ENCODE data around the gene RNPEP. TPM values are rescaled to one million over a fixed set of nuclear protein-coding genes. Genes with fewer than 3 reads are reported as not detected.

Gene RNPEP
- total RNA-seq, 4 donors from 2014 or later, result 33.0 to 49.0 (median 44.0) TPM

- 100% methylated on average over 4 of the region's 4 CpGs for WGBS
- H3K4me3 ChIP-seq, result no peak overlapping the region
- H3K4me1 ChIP-seq, result peaks cover 0 to 5% (median 0%) of the 10 kb centered on the region in 4 donors
- H3K27me3 ChIP-seq, result no peaks in the 10 kb centered on the region
- H3K9me3 ChIP-seq, result no peaks in the 10 kb centered on the region
- intact Hi-C loops (cut with DNase I), result no loop called here
- H3K27ac ChIP-seq (replicated peaks in 1 of 4), result no peak overlapping the region
- no peak for DNase-seq (ENCODE audit: extremely low spot score)
- TF ChIP-seq POLR2A (IDR thresholded peaks at IDR 0.05; ENCODE audit: low read depth) (no peak), CTCF (IDR thresholded peaks at IDR 0.05) (no peak), POLR2AphosphoS5 (IDR thresholded peaks at IDR 0.05) (no peak), EP300 (IDR thresholded peaks at IDR 0.05) (no peak)
- no peaks in the 10 kb centered on the region for H3K36me3 ChIP-seq
Observed at GRCh38 chr1:202037706-202038296, 55.4 kb downstream of the RNPEP start.

- 100% methylated on average over 2 of the region's 2 CpGs for WGBS
- H3K4me1 ChIP-seq, result peaks cover 0 to 5% (median 0%) of the 10 kb centered on the region in 4 donors
- H3K27me3 ChIP-seq, result no peaks in the 10 kb centered on the region
- DNase-seq (ENCODE audit: extremely low spot score), result no peak
- H3K27ac ChIP-seq (replicated peaks in 1 of 4), result no peak overlapping the region
- H3K36me3 ChIP-seq, result no peaks in the 10 kb centered on the region
- H3K9me3 ChIP-seq, result no peaks in the 10 kb centered on the region
- no peak overlapping the region for H3K4me3 ChIP-seq
- intact Hi-C loops (cut with DNase I), result no loop called here
- TF ChIP-seq CTCF (IDR thresholded peaks at IDR 0.05), result no peak
- TF ChIP-seq EP300 (IDR thresholded peaks at IDR 0.05), result no peak
- TF ChIP-seq POLR2A (IDR thresholded peaks at IDR 0.05; ENCODE audit: low read depth), result no peak
- TF ChIP-seq POLR2AphosphoS5 (IDR thresholded peaks at IDR 0.05), result no peak
Observed at GRCh38 chr1:202038688-202039346, 56.4 kb downstream of the RNPEP start.

GRCh38 chr1:202045705-202046104, 63.3 kb downstream of the RNPEP start:
- no peak for DNase-seq (ENCODE audit: extremely low spot score)
- Histone ChIP-seq H3K36me3 (no peaks in the 10 kb centered on the region), H3K27ac (replicated peaks in 1 of 4) (no peak overlapping the region), H3K9me3 (no peaks in the 10 kb centered on the region), H3K4me3 (no peak overlapping the region), H3K4me1 (no peaks in the 10 kb centered on the region), H3K27me3 (peaks cover 0 to 8% (median 0%) of the 10 kb centered on the region in 4 donors)
- no peak for TF ChIP-seq CTCF (IDR thresholded peaks at IDR 0.05)
- TF ChIP-seq EP300 (IDR thresholded peaks at IDR 0.05), result no peak
- TF ChIP-seq POLR2AphosphoS5 (IDR thresholded peaks at IDR 0.05), result no peak
- TF ChIP-seq POLR2A (IDR thresholded peaks at IDR 0.05; ENCODE audit: low read depth), result no peak
- WGBS, result 93% methylated on average over 2 of the region's 2 CpGs
- intact Hi-C loops (cut with DNase I), result no loop called here

GRCh38 chr1:202046227-202046626, 63.8 kb downstream of the RNPEP start:
- H3K36me3 ChIP-seq, result no peaks in the 10 kb centered on the region
- WGBS, result 92% methylated on average over 2 of the region's 3 CpGs
- H3K27me3 ChIP-seq, result peaks cover 0 to 8% (median 0%) of the 10 kb centered on the region in 4 donors
- TF ChIP-seq POLR2A (IDR thresholded peaks at IDR 0.05; ENCODE audit: low read depth) (no peak), CTCF (IDR thresholded peaks at IDR 0.05) (no peak), EP300 (IDR thresholded peaks at IDR 0.05) (no peak), POLR2AphosphoS5 (IDR thresholded peaks at IDR 0.05) (no peak)
- no peaks in the 10 kb centered on the region for H3K9me3 ChIP-seq
- H3K4me3 ChIP-seq, result no peak overlapping the region
- no peaks in the 10 kb centered on the region for H3K4me1 ChIP-seq
- no peak overlapping the region for H3K27ac ChIP-seq (replicated peaks in 1 of 4)
- intact Hi-C loops (cut with DNase I), result no loop called here
- no peak for DNase-seq (ENCODE audit: extremely low spot score)

Data from esophagus muscularis mucosa (tissue), 4 donors.